HG02938 (cell line): Measurements from ENCODE around the gene RMDN3.

Experiments used
- ATAC-seq: cut with Tn5 transposase; IDR thresholded peaks from one replicate; pipeline ENCODE4 v1.9.1; 2021; ENCODE audit warnings: mild to moderate bottlenecking, moderate library complexity; ENCODE audit not compliant: unreplicated experiment

The RMDN3 gene

GRCh38 chr15:40749151-40749630 is 5.9 kb downstream of the RMDN3 start:
- ATAC-seq, result no peak

- no peak for ATAC-seq
These were observed 7.1 kb downstream of the RMDN3 start for GRCh38 chr15:40747685-40748631.

- no peak for ATAC-seq
These were observed 8.1 kb downstream of the RMDN3 start for GRCh38 chr15:40746916-40747418.

- ATAC-seq, result no peak
These were observed 10.3 kb downstream of the RMDN3 start for GRCh38 chr15:40744815-40745152.

- ATAC-seq, result no peak
These were observed 10.9 kb downstream of the RMDN3 start for GRCh38 chr15:40743921-40744814.

- no peak for ATAC-seq
These were observed 11.6 kb downstream of the RMDN3 start for GRCh38 chr15:40743485-40743901.

- ATAC-seq, result no peak
These were observed 15.2 kb downstream of the RMDN3 start for GRCh38 chr15:40739854-40740253.

- ATAC-seq, result no peak
These were observed 16.0 kb downstream of the RMDN3 start for GRCh38 chr15:40739047-40739446.

GRCh38 chr15:40737048-40737447 is 18.0 kb downstream of the RMDN3 start:
- no peak for ATAC-seq

- ATAC-seq, result no peak
These were observed 18.5 kb downstream of the RMDN3 start for GRCh38 chr15:40736575-40736974.

- no peak for ATAC-seq
These were observed 24.0 kb downstream of the RMDN3 start for GRCh38 chr15:40731034-40731433.

GRCh38 chr15:40723919-40724318 is 31.1 kb downstream of the RMDN3 start:
- no peak for ATAC-seq

GRCh38 chr15:40722934-40723333 is 32.1 kb downstream of the RMDN3 start:
- ATAC-seq, result no peak

- no peak for ATAC-seq
These were observed 32.7 kb downstream of the RMDN3 start for GRCh38 chr15:40722354-40722753.

GRCh38 chr15:40721701-40722100 is 33.4 kb downstream of the RMDN3 start:
- ATAC-seq, result no peak

GRCh38 chr15:40716165-40716564 is 38.9 kb downstream of the RMDN3 start:
- ATAC-seq, result no peak

GRCh38 chr15:40714144-40714543 is 40.9 kb downstream of the RMDN3 start:
- ATAC-seq, result no peak

- no peak for ATAC-seq
These were observed 48.9 kb downstream of the RMDN3 start for GRCh38 chr15:40706121-40706520.

- ATAC-seq, result no peak
These were observed 53.0 kb downstream of the RMDN3 start for GRCh38 chr15:40702077-40702476.

GRCh38 chr15:40697916-40698315 is 57.1 kb downstream of the RMDN3 start:
- ATAC-seq, result no peak

- no peak for ATAC-seq
These were observed 58.8 kb downstream of the RMDN3 start for GRCh38 chr15:40696228-40696627.
